ENCODE measurements around the gene COMT. TPM values are rescaled to one million over a fixed set of nuclear protein-coding genes. Genes with fewer than 3 reads are reported as not detected.

The COMT gene
- total and polyA plus RNA-seq, 9 of the 15 experiments (the other 6 are each of a cell fraction or from before 2014, with no cell fraction given), result 12.5 to 351 (median 155) TPM

GRCh38 chr22:19959043-19959586 lies 17.5 kb downstream of the COMT start:
- Histone ChIP-seq H4K20me1 (replicated peaks; ENCODE audit: control insufficient read depth, insufficient read depth, low read length) (peaks cover 35% of the 10 kb centered on the region), H3K27me3 (ENCODE audit: control insufficient read depth in 2 of 2, insufficient read depth in 2 of 2, low read length in 2 of 2) (no peaks in the 10 kb centered on the region), H3K27ac (ENCODE audit: extremely low read depth, low read depth, low read length) (peak overlapping the region; percentile 43; the same call in 2 of the 3 replicates), H3K4me2 (ENCODE audit: insufficient read depth, low read length) (peak overlapping the region; percentile 72), H3K4me1 (replicated peaks in 1 of 2; ENCODE audit: control insufficient read depth in 2 of 2, insufficient read depth in 2 of 2, low read length in 2 of 2) (peaks cover 23 to 69% of the 10 kb centered on the region in 2 experiments), H2AFZ (ENCODE audit: low read depth, low read length) (peak overlapping the region; percentile 52), H3K36me3 (ENCODE audit: control insufficient read depth, insufficient read depth, low read length) (peaks cover 35% of the 10 kb centered on the region; the same call in 2 of the 3 replicates), H3K4me3 (peak overlapping the region; percentile 19), H3K9me3 (replicated peaks; ENCODE audit: control insufficient read depth, insufficient read depth, low read depth, low read length) (no peaks in the 10 kb centered on the region), H3K9ac (ENCODE audit: insufficient read depth in 1 of 2, low read depth in 2 of 2, low read length in 2 of 2) (peak overlapping the region; percentile 26 to 91; a peak in 3 of 4 replicates), H3K9me1 (ENCODE audit: control insufficient read depth, insufficient read depth, low read length) (peaks cover 6% of the 10 kb centered on the region), H3K79me2 (ENCODE audit: control insufficient read depth, insufficient read depth, low read length) (peaks cover 14% of the 10 kb centered on the region; the same call in 1 of the 3 replicates)
- POLR2A ChIA-PET, result interaction anchor here (0.5 to 1.8 kb wide), 13 partner anchors 9 to 419 kb away, joined by 3 to 10 read pairs (median 3); partner anchors contain the start of gene GP1BB
- WGBS (ENCODE audit: insufficient coverage, low coverage, missing lambda C conversion rate), result 19% methylated on average over 30 of the region's 30 CpGs
- CTCF ChIA-PET (ENCODE audit: low intra/inter-chr PET ratio), result no interaction called here
- no TSS peak for BruUV-seq (replicated peaks)
- ATAC-seq (peak; percentile 93), DNase-seq (ENCODE audit: extremely low read depth in 1 of 4, low spot score in 3 of 4) (peak; percentile 100), FAIRE-seq (peak; percentile 96)
- in situ Hi-C loops (cut with MboI) (no loop called here), intact Hi-C loops (cut with micrococcal nuclease) (no loop called here)
- TF ChIP-seq SETDB1 (IDR thresholded peaks at IDR 0.05; ENCODE audit: low read length), result no peak
- no peak for TF ChIP-seq ZNF133 (CRISPR knock-in tag; IDR thresholded peaks at IDR 0.05)
- TF ChIP-seq CREM (IDR thresholded peaks at IDR 0.05; ENCODE audit: low read depth), result peak; percentile 70
- no peak; the same call in 1 of the 2 replicates for TF ChIP-seq KLF10 (CRISPR knock-in tag; IDR thresholded peaks at IDR 0.05)
- no peak for TF ChIP-seq CBX5 (IDR thresholded peaks at IDR 0.05; ENCODE audit: borderline replicate concordance, low read depth)
- 0 out of 2 replicates have a peak, but pooled peaks have one; percentile 5 for TF ChIP-seq KLF6 (CRISPR knock-in tag; IDR thresholded peaks at IDR 0.05; ENCODE audit: borderline replicate concordance)
- TF ChIP-seq FOXO4 (CRISPR knock-in tag; IDR thresholded peaks at IDR 0.05), result no peak
- TF ChIP-seq BDP1 (IDR thresholded peaks at IDR 0.05; ENCODE audit: insufficient read depth, insufficient read length), result no peak
- TF ChIP-seq HMBOX1 (IDR thresholded peaks at IDR 0.05), result no peak
- 0 out of 4 replicates have a peak, but pooled peaks of 1 of the 2 experiments have one; percentile 10 for TF ChIP-seq ZMIZ1 (IDR thresholded peaks at IDR 0.05; ENCODE audit: low read depth in 2 of 2, low read length in 2 of 2)
- no peak for TF ChIP-seq DLX4 (CRISPR knock-in tag; IDR thresholded peaks at IDR 0.05)
- peak; percentile 34; the same call in 1 of the 2 replicates for TF ChIP-seq NFE2 (IDR thresholded peaks at IDR 0.05; ENCODE audit: low read depth)
- TF ChIP-seq FIP1L1 (IDR thresholded peaks at IDR 0.05; ENCODE audit: low read depth, low read length, poor library complexity, severe bottlenecking), result no peak
